HepG2 (cell line): ENCODE results near the gene BCL2L2. TPM values are rescaled to one million over a fixed set of nuclear protein-coding genes. Genes with fewer than 3 reads are reported as not detected.
A peak's percentile ranks its signal among the peaks of the same experiment; 100 is the strongest.

ENCODE experiments used
- DRAP1 ChIP-seq: IDR thresholded peaks from 2 replicates; pipeline ENCODE4 v1.6.1; 2016; ENCODE audit warnings: missing genetic modification reagents, missing compliant biosample characterization
- EHMT2 ChIP-seq: fragments of 200-600 bp; sonication (generic); IDR thresholded peaks from 2 replicates; pipeline ENCODE4 v1.7.0; 2017; ENCODE audit warnings: antibody characterized with exemption, low read depth, low read length, borderline replicate concordance
- GATAD1 ChIP-seq: IDR thresholded peaks from 2 replicates; pipeline ENCODE4 v1.6.1; 2016; ENCODE audit warnings: missing genetic modification reagents, missing compliant biosample characterization
- HCFC1 ChIP-seq: fragments of 150-350 bp; IDR thresholded peaks from 2 replicates; pipeline ENCODE4 v1.6.1; 2014; ENCODE audit warnings: low read depth, low read length
- IRX3 ChIP-seq: sonication (generic); formaldehyde crosslinking; IDR thresholded peaks from 2 replicates; pipeline ENCODE4 v1.8.1; 2023; ENCODE audit warnings: mild to moderate bottlenecking, low read depth, missing genetic modification reagents, borderline replicate concordance
- LBX2 ChIP-seq: sonication (generic); formaldehyde crosslinking; IDR thresholded peaks from 2 replicates; pipeline ENCODE4 v1.5.0; 2020; ENCODE audit warnings: missing genetic modification reagents, mild to moderate bottlenecking, borderline replicate concordance
- MYNN ChIP-seq: sonication (generic); formaldehyde crosslinking; IDR thresholded peaks from 2 replicates; pipeline ENCODE4 v1.4.0; 2020; ENCODE audit warnings: mild to moderate bottlenecking, low read depth, missing genetic modification reagents
- NKX3-1 ChIP-seq: sonication (generic); formaldehyde crosslinking; IDR thresholded peaks from 2 replicates; pipeline ENCODE4 v1.5.0; 2020; ENCODE audit warnings: missing genetic modification reagents
- PAF1 ChIP-seq: IDR thresholded peaks from 2 replicates; pipeline ENCODE4 v1.6.1; 2016; ENCODE audit warnings: missing genetic modification reagents, missing compliant biosample characterization
- RBM22 ChIP-seq: fragments of 200-400 bp; formaldehyde crosslinking; optimal IDR thresholded peaks from 2 replicates; pipeline ENCODE3; 2017; ENCODE audit warnings: mild to moderate bottlenecking, low read length, moderate library complexity
- RERE ChIP-seq: IDR thresholded peaks from 2 replicates; pipeline ENCODE4 v1.6.1; 2016; ENCODE audit warnings: low read depth, missing genetic modification reagents, missing compliant biosample characterization
- SATB2 ChIP-seq: sonication (generic); formaldehyde crosslinking; IDR thresholded peaks from 2 replicates; pipeline ENCODE4 v1.5.0; 2020; ENCODE audit warnings: missing genetic modification reagents
- TARDBP ChIP-seq: sonication (generic); formaldehyde crosslinking; IDR thresholded peaks from 2 replicates; pipeline ENCODE4 v1.8.0; 2022; ENCODE audit warnings: mild to moderate bottlenecking, missing genetic modification reagents
- ZNF224 ChIP-seq: sonication (generic); formaldehyde crosslinking; IDR thresholded peaks from 2 replicates; pipeline ENCODE4 v1.5.0; 2020; ENCODE audit warnings: mild to moderate bottlenecking, missing genetic modification reagents
- ZNF280D ChIP-seq: sonication (generic); formaldehyde crosslinking; IDR thresholded peaks from 2 replicates; pipeline ENCODE4 v1.5.1; 2020; ENCODE audit warnings: mild to moderate bottlenecking, missing genetic modification reagents
- ZNF674 ChIP-seq: sonication (generic); formaldehyde crosslinking; IDR thresholded peaks from 2 replicates; pipeline ENCODE4 v1.5.0; 2020; ENCODE audit warnings: low read depth, mild to moderate bottlenecking, missing genetic modification reagents
- ZNF792 ChIP-seq: IDR thresholded peaks from 2 replicates; pipeline ENCODE4 v1.6.1; 2016
- ZNF800 ChIP-seq: sonication (generic); formaldehyde crosslinking; IDR thresholded peaks from 2 replicates; pipeline ENCODE4 v1.4.0; 2020; ENCODE audit warnings: missing genetic modification reagents
- polyA plus RNA-seq, 8 experiments: library from polyadenylated mRNA; depleted of rRNA in 3 of 8; stranded (reverse) in 7 of 8; unstranded in 1 of 8; fragments of >200 nt; fragmentation: Illumina TruSeq in 4 of 8; extraction: Trizol in 4 of 8; gene quantifications; 2 replicates each; pipeline versions ENCODE4 v1.2.1 to v1.2.3, GENCODE V29; 2011 to 2016; ENCODE audit warnings: low read depth in 4 of 8, missing spikeins in 1 of 8, mixed read lengths in 1 of 8; ENCODE audit not compliant: insufficient read depth in 1 of 8
- total RNA-seq, 5 experiments: library from RNA; depleted of rRNA; stranded (reverse); fragments of >200 nt; fragmentation: Illumina TruSeq; extraction: Trizol; gene quantifications; 2 replicates each; pipeline ENCODE4 v1.2.3, GENCODE V29; 2016; ENCODE audit warnings: low read depth in 1 of 5

Gene BCL2L2
- total and polyA plus RNA-seq, 2 of the 13 experiments (the other 11 are each of a cell fraction or from before 2014, with no cell fraction given) = 28.1 to 49.8 TPM

GRCh38 chr14:23306412-23307145 is at the start of gene BCL2L2 (continued):
- TF ChIP-seq RERE (0 out of 2 replicates have a peak, but pooled peaks have one; percentile 19), SATB2 (peak; percentile 62; the same call in 1 of the 2 replicates), ZNF792 (peak; percentile 99), ZNF800 (peak; percentile 54; the same call in 1 of the 2 replicates), NKX3-1 (CRISPR knock-in tag) (no peak; the same call in 1 of the 2 replicates), HCFC1 (peak; percentile 85), RBM22 (peak; percentile 87), ZNF674 (CRISPR knock-in tag) (no peak), MYNN (CRISPR knock-in tag) (no peak), TARDBP (CRISPR knock-in tag) (peak; percentile 100), DRAP1 (peak; percentile 96), PAF1 (CRISPR knock-in tag) (0 out of 2 replicates have a peak, but pooled peaks have one; percentile 32), GATAD1 (CRISPR knock-in tag) (peak; percentile 96), ZNF280D (peak; percentile 91), ZNF224 (CRISPR knock-in tag) (peak; percentile 65), IRX3 (CRISPR knock-in tag) (peak; percentile 91), EHMT2 (no peak), LBX2 (CRISPR knock-in tag) (no peak; the same call in 1 of the 2 replicates)
